GM19239 (cell line): ENCODE measurements around the gene GAL3ST1.
A peak's percentile ranks its signal among the peaks of the same experiment; 100 is the strongest.
"Not testable (repeated sequence)": the region's sequence is repeated elsewhere in the genome, so short reads cannot be mapped to it uniquely, and the experiment has no call there.

Experiments
- DNase-seq: peaks from one replicate; pipeline ENCODE4 v3.0.0; 2011; ENCODE audit warnings: low spot score; ENCODE audit not compliant: insufficient read length
- FAIRE-seq: peaks from 2 replicates; lab custom pipeline; 2011; peaks lifted over from hg19 to GRCh38; lab: Jason Lieb, UNC

Gene GAL3ST1

DNA sequence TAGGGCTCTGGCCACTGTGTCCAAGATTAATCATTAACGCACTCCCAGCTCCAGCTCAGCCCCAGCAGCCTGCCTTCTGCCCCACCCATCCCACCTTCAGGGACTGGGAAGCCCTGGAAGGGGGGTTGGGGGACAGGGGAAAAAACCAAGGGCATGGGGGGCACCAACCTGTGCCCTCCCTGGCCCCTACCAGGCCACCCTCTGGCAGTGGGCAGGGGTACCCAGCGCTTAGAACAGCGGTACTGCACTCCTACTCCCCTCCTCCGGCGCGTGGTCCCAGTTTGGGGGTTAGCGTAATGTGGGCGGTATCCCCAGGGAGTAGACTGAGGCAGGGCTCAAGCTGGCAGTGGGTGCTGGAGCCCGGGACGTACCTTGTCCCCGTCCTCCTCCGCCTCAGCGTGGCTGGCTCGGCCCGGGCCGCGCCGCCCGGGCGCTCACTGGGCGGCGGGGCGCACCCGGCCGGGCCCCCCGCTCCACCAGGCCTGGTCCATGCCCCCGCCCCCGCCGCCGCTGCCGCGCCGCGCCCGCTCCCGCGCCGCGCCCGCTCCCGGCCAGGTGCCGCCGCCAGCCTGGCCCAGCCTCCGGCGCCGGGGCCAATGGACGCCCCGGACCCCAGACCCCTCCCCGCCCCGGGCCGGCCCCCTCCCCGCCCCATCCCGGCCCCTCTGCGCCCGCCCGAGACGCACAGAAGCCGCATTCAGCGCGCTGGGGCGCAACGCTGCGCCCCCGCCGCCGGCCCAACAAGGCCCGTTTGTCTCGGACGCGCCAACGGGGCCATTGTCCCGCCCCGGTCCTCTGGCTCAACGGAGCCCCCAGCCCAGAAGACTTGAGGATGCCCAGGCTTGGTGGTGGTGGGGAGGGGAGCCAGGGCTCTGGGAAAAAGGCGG is at the start of gene GAL3ST1:
TSS of gene GAL3ST1 (minus strand) at position 571 of the 887 bp plus-strand sequence. CDS start 17,273 bp downstream, outside the sequence.
- FAIRE-seq (no peak), DNase-seq (no peak)

DNA sequence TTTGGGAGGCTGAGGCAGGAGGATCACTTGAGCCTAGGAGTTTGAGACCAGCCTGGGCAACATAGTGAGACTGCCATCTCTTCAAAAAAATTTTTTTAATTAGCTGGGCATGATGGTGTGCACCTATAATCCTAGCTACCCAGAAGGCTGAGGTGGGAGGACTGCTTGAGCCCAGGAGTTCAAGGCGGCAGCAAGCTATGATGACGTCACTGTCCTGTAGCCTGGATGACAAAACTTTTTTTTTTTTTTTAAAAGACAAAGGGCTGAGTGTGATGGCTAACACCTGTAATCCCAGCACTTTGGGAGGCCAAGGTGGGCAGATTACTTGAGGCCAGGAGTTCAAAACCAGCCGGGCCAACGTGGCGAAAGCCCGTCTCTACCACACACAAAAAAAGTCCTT is 45.4 kb upstream of the GAL3ST1 start:
- DNase-seq, FAIRE-seq: not testable (repeated sequence)

- no peak for FAIRE-seq
- DNase-seq: no peak
These were observed 43.4 kb upstream of the GAL3ST1 start for GRCh38 chr22:30617819-30618218.

DNA sequence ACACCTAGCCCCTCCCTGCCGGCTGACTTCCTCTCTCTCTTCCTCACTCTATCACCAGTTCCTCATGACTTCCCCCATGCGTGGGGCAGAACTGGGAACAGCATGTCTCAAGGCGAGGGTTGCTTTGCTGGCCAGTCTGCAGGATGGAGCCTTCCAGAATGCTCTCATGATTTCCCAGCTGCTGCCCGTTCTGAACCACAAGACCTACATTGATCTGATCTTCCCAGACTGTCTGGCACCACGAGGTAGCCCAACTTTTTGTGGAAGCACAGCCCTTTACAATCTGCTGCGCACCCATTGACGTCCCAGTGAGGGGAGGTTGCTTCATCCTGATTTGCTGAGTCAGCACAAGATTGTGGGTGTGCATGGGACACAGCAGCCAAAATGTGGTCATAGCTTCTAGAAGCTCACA is 41.1 kb upstream of the GAL3ST1 start:
- DNase-seq (no peak), FAIRE-seq (no peak)

- FAIRE-seq (no peak), DNase-seq (no peak)
These were observed 40.4 kb upstream of the GAL3ST1 start for GRCh38 chr22:30614879-30615278.

GRCh38 chr22:30614268-30614667 is 39.8 kb upstream of the GAL3ST1 start:
- no peak for FAIRE-seq

GRCh38 chr22:30612789-30613188 is 38.3 kb upstream of the GAL3ST1 start:
- FAIRE-seq: no peak
- no peak for DNase-seq

More at GRCh38 chr22:30614268-30614667, 39.8 kb upstream of the GAL3ST1 start:
- no peak for DNase-seq

DNA sequence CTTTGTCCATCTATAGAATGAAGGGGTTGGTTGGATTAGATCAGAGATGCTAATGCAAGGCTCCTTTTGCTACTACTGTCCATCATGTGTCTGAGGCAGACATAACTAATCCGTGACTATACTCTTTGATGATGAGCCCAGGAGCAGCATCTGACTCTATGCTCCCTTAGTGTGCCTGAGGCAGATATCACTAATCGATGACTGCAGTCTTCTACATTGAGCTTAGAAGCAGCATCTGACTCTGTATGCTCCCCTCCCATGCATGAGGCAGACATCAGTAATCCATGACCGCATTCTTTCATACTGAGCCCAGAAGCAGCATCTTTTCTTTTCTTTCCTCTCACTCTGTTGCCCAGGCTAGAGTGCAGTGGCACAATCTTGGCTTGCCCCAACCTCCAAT is 36.7 kb upstream of the GAL3ST1 start:
- FAIRE-seq (no peak), DNase-seq (no peak)

DNA sequence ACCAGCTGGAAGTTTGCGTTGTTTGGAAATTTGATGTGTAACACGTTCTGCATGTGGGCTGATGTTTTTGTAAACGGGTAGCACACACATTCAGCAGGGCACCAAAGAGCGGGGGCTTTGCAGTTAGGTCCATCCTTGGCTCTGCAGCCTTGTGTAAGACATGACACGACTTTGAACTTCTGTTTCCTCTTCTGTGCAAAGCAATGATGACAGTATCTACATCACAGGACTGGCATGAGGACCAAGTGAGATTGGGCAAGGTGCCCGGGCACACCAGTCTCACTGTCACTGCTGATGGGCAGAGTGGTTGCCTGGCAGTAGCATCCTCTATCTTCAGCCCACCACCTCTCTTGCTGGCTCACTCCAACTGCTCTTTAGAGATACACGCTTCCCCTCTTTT is 35.8 kb upstream of the GAL3ST1 start:
- no peak for FAIRE-seq

GRCh38 chr22:30609260-30610185 is 35.1 kb upstream of the GAL3ST1 start:
- FAIRE-seq (peak; percentile 94), DNase-seq (peak; percentile 58)

More for the DNA sequence above, 35.8 kb upstream of the GAL3ST1 start:
- DNase-seq: no peak

GRCh38 chr22:30607939-30608338 is 33.5 kb upstream of the GAL3ST1 start:
- peak; percentile 48 for FAIRE-seq
- DNase-seq: no peak

- no peak for FAIRE-seq
- no peak for DNase-seq
These were observed 33.0 kb upstream of the GAL3ST1 start for GRCh38 chr22:30607300-30607930.

DNA sequence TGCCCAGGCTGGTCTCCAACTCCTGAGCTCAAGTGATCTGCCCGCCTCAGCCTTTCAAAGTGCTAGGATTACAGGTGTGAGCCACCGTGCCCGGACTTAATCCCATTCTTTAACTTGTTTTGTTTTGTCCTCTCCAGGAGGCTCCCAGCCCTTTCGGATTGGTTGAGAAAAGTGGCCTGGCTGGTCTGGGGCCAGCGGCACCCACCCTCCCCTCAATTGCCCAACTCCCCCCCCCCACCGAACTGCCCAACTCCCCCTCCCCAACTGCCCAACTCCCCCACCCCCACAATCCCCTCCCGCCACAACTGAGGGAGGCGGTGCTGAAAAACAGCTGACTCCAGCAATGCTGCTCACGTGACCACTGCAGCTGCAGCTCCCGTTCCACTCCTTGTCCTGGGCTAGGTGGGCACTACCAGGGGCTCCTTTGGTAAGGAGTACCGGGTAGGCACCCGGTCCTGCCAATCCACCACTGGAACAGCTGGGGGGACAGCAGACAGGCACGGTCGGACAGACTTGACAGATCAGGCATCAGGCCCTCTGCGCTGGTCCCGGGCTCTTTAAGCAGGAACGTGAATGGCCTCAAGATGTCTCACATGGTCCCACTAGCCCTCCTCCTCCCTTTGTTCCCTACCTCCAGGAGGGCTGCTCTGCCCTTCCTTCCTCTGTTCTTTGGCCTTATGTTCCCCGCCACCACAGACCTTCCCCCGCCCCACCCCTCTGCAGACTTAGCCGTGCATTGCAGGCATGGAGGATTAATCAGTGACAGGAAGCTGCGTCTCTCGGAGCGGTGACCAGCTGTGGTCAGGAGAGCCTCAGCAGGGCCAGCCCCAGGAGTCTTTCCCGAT is 32.2 kb upstream of the GAL3ST1 start, which contains the start of gene TCN2:
TSS of gene TCN2 (plus strand) at position 720 of the 845 bp plus-strand sequence. CDS start 158 bp downstream, outside the sequence.
- FAIRE-seq (peak; percentile 90), DNase-seq (peak; percentile 67)

- DNase-seq: peak; percentile 41
These were observed 31.1 kb upstream of the GAL3ST1 start for GRCh38 chr22:30605449-30606110.

GRCh38 chr22:30604723-30605122 is 30.3 kb upstream of the GAL3ST1 start:
- FAIRE-seq (no peak), DNase-seq (no peak)

More at GRCh38 chr22:30605449-30606110, 31.1 kb upstream of the GAL3ST1 start:
- FAIRE-seq: peak; percentile 79

DNA sequence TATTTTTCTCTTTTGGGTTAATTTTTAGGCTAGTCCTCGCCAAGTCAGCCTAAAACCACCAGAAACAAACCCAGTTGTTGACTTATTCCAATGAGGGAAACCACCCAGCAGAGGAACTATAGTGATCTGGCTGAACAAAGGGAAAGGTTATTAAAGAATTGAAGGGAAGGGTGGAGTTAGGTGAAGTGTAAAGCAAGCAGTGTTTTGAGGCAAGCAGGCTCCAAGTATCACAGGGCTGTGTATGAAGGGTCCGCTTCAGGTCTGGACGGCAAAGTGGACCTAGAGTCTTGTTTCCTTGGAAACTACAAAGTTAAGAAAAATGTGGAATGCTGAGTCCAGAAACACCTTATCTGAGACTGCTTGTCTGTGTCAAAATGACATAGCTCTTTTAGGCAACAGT is 29.3 kb upstream of the GAL3ST1 start:
- DNase-seq (no peak), FAIRE-seq (no peak)

GRCh38 chr22:30602049-30602448 is 27.6 kb upstream of the GAL3ST1 start:
- no peak for DNase-seq
- FAIRE-seq: no peak

GRCh38 chr22:30601464-30601863 is 27.0 kb upstream of the GAL3ST1 start:
- FAIRE-seq (no peak), DNase-seq (no peak)

DNA sequence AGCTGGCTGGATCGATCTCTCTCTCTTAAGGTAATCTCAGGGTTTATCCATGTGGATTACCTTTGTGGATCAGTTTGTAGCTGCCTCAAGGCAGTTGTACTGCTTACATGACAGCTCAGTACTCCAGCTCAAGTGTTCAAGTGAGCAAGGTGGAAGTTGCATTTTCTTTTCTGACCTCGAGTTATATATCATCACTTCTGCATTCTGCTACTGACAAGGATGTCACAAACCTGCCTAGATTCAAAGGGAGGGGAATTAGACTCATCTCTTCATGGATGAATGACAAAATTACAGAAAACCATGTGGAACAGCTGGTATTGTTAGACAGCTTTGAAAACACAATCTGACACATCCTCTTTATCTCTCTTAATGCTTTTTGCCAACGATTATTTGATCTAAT is 26.5 kb upstream of the GAL3ST1 start:
- FAIRE-seq: no peak
- no peak for DNase-seq
